GM18873 (cell line): ENCODE measurements around the gene C12orf57.
A peak's percentile ranks its signal among the peaks of the same experiment; 100 is the strongest.
"Not testable (repeated sequence)": the region's sequence is repeated elsewhere in the genome, so short reads cannot be mapped to it uniquely, and the experiment has no call there.

Experiments used
- ATAC-seq: cut with Tn5 transposase; IDR thresholded peaks from one replicate; pipeline ENCODE4 v1.9.1; 2021; ENCODE audit warnings: mild to moderate bottlenecking, moderate library complexity, moderate number of reproducible peaks; ENCODE audit not compliant: unreplicated experiment, low FRiP score

C12orf57 gene, protein sequence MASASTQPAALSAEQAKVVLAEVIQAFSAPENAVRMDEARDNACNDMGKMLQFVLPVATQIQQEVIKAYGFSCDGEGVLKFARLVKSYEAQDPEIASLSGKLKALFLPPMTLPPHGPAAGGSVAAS

DNA sequence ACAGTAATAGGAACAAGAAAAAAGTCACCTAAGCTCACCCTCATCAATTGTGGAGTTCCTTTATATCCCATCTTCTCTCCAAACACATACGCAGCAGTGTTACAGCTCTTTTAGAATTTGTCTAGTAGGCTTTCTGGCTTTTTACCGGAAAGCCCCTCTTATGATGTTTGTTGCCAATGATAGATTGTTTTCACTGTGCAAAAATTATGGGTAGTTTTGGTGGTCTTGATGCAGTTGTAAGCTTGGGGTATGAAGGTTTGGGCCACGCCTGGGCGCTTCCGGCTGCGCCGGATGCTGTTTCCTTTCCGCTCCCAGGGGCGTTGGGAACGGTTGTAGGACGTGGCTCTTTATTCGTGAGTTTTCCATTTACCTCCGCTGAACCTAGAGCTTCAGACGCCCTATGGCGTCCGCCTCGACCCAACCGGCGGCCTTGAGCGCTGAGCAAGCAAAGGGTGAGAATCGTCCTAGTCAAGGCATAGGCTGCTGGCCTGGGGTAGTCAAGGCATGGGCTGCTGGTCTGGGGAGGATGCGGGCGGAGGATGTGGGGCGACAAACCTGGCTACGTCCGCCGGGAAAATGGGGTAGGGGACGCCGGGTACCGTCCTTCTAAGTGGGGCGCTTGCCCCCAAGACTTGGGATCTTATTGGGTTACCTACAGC, at the start of gene C12orf57, which contains the start of gene RNU7-1:
C12orf57 (plus strand) TSS at position 301 of the 659 bp plus-strand sequence; CDS start at position 401, 100 bp downstream.
RNU7-1 (plus strand) TSS at position 95 of the 659 bp plus-strand sequence.
- ATAC-seq = peak; percentile 32

DNA sequence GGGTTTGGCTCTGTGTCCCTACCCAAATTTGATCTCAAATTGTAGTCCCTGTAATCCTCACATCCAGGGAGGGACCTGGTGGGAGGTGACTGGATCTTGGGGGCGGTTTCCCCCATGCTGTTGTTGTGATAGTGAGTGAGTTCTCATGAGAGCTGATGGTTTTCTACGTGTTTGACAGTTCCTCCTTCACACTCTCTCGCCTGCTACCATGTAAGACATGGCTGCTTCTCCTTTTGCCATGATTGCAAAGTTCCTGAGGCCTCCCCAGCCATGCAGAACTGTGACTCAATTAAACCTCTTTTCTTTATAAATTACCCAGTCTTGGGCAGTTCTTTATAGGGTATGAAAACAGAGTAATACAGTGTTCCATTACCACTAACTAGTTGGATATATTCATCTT, 49.5 kb upstream of the C12orf57 start:
- no peak for ATAC-seq

DNA sequence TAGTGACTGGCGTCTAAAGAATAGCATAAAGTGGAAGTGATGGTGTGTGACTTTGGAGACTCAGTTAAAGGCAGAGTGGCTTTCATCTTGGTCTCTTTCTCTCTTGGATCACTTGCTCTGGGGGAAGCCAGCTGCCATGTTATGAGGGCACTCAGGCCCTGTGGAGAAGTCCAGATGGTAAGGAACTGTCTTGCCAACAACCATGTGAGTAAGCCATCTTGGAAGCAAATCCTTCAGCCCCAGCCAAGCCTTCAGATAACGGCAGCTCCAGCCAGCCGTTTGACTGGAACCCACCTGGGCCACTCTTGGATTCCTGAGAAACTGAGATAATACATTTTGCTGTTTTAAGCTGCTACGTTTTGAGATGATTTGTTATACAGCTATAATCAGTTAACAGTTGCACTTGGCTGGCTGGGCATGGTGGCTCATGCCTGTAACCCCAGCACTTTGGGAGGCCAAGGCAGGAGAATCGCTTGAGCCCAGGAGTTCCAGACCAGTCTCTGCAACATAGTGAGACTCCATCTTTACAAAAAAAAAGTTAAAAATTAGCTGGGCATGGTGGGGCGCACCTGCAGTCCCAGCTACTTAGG, 46.9 kb upstream of the C12orf57 start:
- ATAC-seq = no peak

DNA sequence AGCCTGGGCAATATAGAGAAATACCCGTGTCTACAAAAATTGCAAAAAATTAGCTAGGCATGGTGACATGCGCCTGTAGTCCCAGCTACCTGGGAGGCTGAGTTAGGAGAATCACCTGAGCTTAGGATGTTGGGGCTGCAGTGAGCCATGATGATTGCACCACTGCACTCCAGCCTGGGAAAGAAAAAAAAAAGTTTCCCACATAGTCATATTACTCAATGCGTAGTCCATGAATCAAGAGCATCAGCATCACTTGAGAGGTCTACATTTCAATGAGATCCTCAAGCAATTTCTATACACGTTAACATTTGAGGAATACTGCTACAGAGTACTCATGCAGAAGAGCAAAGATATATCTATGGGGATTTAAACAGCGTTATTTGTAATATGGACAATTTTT, 44.4 kb upstream of the C12orf57 start:
- no peak for ATAC-seq

DNA sequence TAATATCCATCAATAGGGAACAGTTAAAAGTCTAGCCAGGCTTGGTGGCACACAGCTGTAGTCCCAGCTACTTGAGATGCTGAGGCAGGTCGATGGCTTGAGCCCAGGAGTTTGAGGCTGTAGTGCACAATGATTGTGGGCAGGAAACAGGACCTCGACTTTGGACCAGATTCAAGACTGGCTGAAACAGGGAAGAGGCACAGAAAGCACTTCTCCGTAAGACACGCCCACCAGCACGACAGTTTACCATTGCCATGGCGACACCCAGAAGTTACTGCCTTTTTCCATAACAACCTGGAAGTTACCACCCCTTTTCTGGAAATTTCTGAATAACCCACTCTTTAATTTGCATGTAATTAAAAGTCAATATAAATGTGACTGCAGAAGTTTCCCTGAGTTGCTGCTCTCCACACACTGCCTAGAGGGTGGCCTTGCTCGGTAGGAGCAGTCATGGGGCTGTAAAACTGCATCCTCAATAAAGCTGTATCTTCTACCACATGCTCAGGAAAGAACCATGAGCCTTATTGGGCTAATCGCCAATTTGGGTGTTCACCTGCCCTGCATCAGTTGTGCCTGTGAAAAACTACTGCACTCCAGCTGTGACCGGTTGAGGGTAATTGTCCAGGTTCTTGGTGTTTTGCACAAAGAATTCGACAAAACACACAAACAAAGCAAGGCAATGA, 43.8 kb upstream of the C12orf57 start:
- ATAC-seq = no peak

DNA sequence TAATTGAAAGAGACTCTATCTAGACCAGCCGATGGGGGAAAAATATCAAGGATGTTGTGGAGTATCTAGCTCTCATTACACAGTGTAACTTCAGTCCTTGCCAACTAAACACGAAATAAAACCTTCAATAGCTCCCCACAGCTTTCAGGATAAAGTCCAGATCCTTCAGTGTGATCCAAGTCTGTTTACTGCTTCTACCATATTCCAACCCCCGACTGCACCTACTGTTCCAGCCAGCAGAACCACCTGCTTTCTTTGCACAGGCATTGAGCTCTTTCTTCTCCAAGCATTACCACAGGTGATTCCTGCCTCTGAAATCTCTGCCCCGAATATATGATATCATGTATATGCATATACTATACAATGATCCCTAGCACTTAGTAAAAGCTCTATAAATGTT, 41.4 kb upstream of the C12orf57 start:
- ATAC-seq = no peak

DNA sequence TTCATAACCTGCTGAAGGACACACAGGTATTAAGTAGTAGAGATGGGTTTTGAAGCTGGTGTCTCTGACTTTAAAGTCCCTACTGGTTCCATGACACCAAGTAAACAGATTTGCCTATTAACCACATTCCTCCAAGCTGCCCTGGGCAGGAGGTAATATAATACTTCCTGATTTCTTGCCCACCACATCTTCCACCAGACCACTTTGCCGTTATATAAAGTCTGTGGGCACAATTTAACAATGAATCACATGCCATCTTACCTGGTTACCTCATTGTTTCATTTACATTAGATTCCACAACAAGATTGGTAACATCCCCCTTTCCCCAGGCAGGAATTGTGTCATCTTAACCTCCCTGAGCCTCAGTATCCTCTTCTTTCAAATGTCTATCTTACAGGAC, 40.1 kb upstream of the C12orf57 start:
- ATAC-seq = no peak

DNA sequence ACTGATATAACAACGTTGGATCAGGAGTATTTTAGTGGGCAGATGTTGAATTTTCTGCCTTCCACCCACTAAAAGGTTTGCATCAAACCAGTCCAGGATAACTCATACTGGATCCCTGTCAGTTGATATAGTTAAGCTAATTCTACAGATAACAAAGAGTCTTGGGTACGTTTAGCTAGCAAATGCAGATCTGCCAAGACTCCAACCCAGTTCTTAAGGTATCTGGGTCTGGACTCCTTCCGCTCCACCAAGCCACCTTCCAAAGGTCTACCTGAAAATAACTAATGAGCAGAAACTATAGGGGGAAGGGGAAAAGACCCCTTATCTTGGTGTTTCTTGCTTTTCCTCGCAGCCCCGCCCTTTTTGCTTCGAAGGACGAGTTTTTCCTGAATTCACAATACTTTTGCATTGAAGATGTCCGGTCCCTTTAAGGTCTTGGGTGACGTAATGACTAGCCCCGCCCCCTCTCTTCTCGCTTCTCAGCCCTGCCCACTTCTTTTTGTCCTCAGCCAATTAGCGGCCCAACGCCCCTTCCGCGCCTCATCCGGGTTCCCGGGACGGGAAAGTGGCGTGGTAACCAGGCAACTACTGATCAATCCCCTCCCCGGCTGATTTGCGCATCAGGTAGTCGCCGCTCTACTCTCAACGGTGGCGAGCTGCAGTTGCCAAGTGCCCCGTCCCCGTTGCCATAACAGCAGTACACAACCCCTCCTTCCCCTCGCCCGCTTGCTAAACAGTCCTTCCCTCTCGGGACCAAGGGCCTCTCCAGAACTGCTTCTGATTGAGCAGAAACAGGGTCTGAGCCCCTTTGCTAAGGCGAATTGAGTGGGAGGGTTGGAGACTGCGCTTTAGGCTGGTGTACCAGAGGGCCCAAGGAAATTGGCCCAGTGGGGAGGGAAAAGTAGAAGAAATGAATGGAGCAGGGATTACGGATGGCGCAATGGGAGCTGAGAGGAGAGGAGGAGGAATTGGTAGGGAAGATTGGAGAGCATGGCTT, 39.2 kb upstream of the C12orf57 start, which contains the start of gene LRRC23:
LRRC23 (plus strand) TSS at position 543 of the 997 bp plus-strand sequence. CDS start 812 bp downstream, outside the sequence.
- ATAC-seq = peak; percentile 65

DNA sequence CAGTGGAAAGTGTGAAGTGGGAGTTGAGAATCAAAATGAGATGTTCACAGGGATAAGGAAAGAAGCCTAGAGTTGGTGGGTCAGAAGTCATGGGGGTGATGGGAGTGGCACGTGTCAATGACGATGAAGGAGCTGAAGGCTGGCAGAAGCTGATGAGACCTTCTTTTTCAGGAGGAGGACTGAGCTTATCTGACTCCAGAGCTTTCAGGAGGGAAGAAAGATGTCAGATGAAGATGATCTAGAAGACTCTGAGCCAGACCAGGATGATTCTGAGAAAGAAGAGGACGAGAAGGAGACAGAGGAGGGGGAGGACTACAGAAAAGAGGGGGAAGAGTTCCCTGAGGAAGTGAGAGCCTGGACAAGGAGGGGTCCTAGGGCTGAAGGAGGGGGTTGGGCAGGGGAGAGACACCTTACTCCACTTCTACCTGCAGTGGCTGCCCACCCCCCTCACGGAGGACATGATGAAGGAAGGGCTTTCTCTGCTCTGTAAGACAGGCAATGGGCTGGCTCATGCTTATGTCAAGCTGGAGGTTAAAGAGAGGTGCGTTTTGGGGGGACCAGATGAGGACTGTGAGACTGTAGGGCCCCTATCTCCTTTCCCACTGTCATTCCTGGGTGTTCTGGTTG, 38.3 kb upstream of the C12orf57 start:
- no peak for ATAC-seq

DNA sequence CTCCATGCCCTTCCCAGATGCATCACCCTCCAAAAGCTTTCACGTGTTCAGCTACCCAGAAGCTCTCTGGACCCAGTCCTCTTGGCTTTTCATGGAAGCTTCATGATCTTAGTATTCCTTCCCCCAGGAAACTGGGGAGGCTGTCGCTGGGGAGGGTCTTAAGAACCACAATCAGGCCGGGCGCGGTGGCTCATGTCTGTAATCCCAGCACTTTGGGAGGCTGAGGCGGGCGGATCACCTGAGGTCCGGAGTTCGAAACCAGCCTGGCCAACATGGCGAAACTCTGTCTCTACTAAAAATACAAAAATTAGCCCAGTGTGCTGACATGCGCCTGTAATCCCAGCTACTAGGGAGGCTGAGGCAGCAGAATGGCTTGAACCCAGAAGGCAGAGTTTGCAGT, 35.7 kb upstream of the C12orf57 start:
- ATAC-seq = not testable (repeated sequence)

DNA sequence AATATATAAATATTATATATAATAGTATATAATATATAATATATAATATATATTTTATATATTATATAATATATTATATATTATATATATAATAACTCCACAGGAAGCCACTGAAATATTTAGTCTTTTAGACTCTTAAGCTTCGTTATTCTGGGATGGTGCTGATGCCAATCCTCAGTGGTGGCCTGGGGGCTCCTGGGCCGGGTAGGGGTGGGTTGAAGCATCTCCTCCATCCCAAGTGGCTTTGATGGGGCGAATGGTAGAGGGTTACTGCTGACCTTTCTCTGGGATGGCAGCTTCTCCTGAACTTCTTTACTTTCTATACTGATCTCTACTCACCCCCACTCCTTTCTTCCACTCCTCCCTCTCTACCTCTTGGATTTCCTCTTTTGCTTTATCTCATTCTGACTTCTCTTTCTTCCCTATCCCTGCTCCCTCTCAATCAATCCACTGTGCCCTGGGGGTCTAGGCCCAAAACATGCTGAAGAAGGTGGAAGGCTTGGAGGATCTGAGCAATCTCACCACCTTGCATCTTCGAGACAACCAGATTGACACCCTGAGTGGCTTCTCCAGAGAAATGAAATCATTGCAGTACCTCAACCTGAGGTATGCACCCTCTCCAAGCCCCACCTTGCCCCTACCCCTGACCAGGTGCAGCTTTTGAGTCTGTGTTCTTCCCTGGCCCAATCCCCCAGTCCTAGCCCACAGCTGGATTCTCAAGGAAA, 34.2 kb upstream of the C12orf57 start:
- ATAC-seq = no peak

DNA sequence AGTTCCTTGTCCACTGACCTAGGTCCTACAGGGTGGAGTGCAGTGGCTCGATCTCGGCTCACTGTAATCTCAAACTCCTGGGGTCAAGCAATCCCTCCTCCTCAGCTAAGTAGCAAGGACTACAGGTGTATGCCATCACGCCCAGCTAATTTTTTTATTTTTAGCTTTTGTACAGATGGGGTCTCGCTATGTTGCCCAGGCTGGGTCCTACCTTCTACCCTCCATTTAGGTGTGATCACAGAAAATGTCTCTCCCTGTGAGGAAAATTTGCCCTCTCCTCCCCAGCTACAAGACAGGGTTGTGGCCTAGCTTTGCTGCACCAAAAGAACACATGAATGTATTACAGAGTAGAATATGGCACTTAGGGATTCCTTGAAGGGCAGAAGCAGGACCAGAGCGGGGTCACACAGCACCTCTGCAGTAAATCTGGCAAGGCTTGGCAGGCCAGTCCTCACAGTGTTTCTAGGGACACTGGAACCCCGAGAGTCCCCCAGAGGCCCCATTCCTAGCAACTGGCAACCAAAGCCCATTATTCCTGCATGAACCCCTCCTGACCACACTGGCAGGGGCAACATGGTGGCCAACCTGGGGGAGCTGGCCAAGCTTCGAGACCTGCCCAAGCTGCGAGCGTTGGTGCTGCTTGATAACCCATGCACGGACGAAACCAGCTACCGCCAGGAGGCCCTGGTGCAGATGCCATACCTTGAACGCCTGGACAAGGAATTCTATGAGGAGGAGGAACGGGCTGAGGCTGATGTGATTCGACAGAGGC, 31.5 kb upstream of the C12orf57 start:
- no peak for ATAC-seq

DNA sequence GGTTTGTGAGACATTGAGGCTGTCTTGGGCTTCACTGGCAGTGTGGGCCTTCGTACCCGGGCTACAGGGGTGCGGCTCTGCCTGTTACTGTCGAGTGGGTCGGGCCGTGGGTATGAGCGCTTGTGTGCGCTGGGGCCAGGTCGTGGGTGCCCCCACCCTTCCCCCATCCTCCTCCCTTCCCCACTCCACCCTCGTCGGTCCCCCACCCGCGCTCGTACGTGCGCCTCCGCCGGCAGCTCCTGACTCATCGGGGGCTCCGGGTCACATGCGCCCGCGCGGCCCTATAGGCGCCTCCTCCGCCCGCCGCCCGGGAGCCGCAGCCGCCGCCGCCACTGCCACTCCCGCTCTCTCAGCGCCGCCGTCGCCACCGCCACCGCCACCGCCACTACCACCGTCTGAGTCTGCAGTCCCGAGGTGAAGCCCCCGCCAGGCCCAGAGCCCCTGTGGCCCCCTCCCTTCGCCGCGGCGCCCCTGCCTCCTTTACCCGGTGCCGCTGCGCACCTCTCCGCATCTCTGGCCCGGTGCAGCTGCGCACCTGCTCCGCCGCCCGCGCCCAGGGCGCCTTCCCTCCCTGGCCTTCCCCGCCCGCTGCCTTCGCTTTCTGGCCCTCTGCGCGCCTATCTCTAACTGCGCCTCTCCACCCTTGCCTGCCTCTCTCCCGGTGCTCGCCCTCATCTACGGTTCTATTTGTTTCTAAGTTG, 29.4 kb upstream of the C12orf57 start, which contains the start of gene ENO2:
ENO2 (plus strand) TSS at position 335 of the 701 bp plus-strand sequence. CDS start 1,253 bp downstream, outside the sequence.
- no peak for ATAC-seq

DNA sequence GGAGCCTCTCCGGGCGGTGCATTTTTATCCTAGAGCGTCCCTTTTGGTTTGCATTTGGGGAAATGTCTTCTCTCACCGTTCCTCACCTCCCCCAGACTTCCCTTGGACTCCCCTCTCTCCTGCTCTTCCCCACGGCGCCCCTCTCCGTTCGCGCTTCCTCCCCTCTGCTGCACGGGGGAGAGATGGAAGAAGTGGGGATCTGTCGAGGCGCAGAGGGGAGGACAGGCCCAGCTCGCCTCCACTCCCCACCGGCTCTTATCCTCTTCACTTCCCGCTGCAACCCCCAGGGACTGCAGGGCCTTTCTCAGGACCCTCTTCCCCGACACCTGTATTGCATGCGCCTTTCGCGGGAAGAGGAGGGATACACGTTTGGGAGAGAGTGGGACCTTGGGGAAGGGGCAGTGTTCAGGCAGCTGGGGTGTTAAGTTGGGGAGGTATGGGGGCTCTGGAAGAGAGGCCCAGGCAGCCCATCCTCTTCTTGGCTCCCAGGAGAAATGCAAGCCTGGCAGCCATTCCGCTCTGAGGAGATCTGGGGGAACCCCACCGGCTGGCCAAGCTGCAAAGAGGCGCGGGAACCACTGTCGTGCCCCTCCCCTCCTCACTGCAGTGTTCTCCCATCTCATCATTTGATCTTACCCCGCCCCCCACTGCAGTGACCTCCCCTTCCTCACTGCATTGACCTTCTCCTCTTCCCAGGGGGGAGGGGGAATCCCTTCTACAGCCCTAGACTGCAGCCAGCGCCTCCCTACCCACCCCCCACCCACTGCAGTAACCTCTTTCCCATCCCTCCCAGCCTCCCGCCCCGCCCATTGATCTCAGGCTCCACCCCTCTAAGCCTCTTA, 28.7 kb upstream of the C12orf57 start:
- no peak for ATAC-seq

DNA sequence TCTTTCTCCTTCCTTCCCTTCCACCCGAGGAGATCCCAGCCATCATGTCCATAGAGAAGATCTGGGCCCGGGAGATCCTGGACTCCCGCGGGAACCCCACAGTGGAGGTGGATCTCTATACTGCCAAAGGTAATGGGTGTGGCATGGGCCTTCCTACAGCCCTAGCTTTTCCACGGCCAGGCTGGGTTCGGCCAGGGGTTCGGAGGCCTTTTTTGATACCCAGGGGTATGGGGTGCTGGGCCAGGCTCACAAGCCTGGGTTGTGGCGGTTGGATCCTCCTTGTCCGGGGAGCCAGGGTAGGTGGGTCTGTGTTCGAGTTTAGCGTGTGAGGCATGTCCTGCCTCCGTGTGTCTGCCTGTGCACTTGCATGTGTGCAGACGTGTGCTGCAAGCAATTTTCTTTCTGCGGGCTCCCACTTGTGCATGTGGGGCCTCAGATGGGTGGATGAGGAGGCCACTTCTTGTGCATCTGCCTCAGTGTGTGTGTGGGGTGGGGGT, 28.0 kb upstream of the C12orf57 start:
- no peak for ATAC-seq

DNA sequence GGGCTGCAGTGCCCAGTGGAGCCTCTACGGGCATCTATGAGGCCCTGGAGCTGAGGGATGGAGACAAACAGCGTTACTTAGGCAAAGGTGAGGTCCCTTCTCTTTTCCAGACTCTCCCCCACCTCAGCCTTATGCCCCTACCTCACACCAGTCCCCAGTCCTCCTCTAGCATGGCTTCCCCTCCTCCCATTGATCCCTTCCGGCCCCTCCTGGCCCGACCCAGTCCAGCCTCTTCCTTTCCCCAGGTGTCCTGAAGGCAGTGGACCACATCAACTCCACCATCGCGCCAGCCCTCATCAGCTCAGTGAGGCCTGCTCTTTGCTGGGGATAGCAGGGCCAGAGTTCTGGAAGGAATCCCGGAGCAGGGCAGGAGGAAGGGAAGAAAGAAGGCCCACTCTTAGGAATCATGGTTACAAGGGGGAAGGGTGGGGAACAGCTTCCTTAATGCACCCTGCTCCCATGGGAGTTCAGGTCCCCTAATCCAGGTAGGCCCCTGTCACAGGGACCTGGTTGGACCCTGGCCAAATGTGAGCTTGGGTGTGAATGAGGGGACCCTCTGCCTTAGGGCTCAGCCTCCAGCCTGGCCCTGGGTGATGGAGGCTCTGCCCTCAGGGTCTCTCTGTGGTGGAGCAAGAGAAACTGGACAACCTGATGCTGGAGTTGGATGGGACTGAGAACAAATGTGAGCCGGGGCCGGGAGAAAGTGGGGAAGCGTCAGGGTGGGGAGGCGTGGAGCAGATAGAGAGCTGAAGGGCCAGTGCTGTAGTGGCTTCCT, 27.2 kb upstream of the C12orf57 start:
- no peak for ATAC-seq
